Fibroblast of skin of abdomen (primary cell): ENCODE data around the gene POFUT2.
"Not testable (repeated sequence)": the region's sequence is repeated elsewhere in the genome, so short reads cannot be mapped to it uniquely, and the experiment has no call there.

Experiments used
- DNase-seq: peaks from one replicate; pipeline ENCODE4 v3.0.0-alpha.2; 2013

The POFUT2 gene

DNA sequence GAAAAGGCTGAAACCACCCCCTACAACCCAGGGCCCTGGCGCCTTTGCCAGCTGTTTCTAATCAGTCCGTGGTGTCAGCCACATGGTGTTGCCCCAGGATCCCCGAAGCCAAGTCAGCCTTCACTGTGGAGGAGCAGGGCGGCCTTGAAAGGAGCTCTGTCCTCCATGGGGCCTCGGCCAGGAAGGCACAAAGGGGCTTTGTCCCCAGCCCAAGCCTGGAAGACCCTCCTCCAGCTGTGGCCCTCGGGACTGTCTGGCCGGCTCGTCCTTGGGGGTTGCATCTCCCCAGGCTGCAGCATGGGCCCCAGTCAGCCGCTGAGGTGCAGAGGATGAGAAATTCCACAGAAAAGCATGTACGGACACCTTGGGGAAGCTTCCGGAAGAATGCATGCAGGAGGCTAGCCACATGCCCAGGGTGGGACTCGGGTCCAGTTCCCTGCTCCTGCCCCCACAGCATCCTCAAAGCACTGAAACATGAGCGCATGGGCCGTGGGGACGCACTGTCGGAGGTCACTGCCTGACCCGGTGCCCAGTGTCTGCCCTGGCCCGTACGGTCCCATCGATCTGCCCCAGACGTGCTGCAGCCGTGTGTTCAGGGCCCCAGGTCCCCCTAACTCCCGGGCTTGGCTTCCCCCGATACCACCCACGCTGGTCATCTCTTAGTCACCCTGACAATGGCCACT lies 38.6 kb upstream of the POFUT2 start:
- peak; percentile 81 for DNase-seq

DNA sequence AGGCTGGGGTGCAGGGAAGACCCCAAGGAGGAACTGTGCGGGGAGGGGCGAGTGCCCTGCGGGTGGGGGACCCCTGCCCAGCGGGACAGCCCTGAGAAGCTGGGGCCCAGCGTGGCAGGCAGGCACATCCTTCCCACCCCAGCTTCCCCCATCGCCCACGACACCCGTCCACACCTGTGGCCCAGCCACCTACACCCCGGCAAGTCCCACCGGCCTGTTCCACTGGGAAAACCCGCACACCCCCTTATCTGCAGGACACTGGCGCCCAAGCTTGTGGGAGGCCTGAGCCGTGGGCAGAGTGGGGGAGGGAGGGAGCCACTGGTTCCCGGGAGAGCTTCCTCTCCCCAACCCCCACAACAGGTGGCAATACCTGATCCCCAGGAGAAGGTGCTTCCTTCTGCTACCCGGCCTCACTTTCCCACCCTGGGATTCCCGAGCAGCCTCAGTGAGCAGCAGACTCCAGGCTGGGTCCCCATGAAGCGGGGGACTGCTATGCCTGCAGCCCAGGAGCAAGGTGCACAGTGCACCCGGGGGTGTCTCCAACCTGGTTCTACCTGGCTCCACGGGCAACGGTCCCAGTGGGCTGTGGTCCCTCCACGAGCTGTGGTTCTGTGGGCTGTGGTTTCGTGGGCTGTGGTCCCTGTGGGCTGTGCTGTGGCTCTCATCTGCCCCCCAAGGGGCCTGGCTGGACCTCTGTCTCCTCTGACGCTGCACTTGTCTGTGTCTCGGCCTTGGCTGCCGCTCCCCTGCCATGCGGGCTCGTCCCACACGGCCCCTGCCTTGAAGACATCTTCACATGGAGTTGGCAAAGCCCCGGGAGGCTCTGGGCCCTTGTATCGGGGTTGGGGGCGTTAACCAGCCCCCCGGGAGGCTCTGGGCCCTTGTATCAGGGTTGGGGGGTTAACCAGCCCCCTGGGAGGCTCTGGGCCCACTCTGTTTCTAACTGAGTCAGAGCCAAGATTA lies 37.8 kb upstream of the POFUT2 start:
- no peak for DNase-seq

DNA sequence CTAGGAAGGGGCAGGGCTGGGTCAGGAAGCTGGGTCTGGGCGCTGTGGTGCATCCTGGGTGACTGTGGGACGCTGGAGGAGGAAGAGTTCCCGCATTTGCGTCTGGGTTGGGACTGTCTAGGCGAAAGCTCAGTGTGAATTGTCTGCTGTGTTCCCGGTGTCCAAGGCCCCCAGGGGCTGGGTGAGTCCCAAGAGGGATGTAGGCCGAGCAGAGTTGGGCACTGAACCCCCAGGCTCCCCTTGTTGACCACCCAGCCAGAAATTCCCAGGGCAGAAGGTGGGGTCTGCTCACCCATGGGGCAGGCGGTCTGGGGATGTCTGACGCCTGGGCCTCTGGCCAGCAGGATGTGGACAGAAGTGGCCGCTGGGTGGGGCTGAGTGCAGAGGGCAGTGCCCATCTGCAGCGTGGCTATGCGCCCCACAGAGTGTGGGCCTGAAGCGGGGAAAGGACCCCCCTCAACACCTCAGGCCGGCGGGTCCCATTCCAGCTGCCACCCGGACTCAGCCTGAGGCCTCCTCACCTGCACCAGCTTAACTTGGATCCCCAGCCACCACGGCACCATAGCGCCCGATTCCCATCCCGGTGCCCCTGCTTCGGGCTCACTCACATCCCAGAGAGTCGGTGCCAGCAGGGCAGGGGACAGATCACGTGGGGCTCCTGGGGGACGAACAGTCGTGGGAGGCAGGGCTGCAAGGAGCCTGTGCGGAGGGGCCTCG lies 37.0 kb upstream of the POFUT2 start:
- DNase-seq, result no peak

DNA sequence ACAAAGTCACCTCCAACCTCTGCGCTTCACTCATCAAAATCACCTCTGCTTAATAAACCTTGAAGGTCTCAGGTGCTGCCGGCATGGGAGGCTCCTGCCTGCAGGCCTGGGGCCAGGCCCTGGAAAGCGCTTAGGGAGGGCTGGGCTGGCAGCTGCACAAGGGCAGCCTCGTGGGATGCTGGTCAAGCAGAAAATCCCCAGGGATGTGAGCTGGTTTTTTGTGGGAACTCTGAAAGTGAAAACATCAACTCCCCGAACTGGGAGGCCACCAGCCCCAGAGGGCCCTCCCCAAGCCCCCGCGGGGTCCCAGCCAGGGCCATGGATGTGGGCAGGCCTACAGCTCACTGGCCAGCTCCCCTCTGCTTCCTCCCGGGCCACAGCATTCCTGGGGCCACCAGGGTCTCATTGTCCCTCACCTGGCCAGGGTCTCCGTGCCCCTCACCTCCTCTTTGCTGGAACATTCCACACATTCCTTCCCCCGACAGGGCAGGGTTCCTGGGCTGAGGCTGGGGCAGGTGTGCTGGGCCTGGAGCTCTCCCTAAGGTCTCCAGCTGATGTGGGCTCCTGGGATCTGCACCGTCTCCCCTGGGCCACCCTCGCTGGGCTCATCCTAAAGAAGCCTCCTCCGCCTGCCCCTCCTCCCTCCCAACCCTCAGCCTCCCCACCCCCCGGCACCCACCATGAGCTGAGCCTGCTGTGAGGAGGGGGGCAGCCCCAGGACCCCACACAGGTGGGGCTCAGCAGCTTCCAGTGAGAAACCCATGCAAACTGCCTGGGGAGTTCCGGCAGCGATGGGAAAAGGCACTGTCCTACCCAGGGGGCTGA lies 36.0 kb upstream of the POFUT2 start:
- DNase-seq, result no peak

DNA sequence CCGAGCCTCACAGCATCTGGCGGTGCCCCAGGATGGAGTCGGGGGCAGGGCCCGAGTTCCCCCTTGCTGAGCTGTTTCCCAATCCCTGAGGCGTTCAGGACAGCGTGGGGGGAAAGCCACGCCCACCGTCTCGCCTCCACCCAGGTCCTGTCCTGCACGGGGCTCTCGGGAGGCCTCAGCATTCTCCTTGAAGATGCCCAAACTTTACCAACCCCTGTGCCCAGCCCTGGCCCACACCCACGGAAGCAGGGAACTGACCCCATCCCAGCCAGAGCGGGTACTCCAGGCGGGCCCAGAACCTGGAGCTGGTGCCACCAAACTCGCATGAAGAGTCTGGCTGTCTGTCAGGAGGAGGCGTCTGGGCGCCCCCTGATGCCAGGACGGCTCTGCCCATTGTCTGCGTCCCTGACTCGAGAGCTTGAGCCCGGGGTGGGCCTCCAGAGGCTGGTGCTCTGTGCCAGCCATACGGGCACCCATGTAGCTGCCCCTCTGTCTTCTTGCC lies 35.3 kb upstream of the POFUT2 start:
- no peak for DNase-seq

DNA sequence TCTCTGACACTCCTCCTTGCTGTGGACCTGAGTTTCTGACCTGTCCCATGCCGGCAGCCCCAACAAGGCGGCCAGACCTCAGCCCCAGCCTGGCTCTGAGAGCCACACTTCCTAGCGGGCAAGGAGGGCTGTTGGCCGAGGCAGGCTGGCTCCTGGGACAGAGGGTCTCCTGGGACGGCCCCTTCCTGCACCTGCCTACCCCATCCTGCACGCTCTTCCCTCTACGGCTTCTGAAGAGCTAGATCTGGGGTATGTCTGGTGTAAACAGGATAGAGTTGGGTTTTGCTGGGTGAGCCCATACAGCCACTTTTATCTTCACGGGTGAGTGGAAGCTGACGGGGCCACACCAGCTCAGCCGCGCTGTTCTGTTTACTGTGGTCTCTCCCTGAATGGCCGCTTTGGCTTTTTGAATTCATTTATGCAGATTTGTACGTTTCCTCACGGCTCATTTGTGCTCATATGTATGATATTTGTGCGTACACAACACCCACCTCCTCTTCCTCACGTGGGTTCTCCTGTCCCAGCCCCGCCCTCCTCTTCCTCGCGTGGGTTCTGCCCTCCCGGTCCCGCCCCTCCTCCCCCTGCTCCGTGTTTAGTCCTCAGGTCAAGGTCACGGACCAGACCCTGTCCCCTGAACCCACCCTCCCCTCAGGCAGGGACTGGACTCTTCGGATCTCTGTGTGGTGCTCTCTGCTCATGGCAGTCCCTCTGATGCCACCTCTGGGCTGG lies 34.7 kb upstream of the POFUT2 start:
- no peak for DNase-seq

DNA sequence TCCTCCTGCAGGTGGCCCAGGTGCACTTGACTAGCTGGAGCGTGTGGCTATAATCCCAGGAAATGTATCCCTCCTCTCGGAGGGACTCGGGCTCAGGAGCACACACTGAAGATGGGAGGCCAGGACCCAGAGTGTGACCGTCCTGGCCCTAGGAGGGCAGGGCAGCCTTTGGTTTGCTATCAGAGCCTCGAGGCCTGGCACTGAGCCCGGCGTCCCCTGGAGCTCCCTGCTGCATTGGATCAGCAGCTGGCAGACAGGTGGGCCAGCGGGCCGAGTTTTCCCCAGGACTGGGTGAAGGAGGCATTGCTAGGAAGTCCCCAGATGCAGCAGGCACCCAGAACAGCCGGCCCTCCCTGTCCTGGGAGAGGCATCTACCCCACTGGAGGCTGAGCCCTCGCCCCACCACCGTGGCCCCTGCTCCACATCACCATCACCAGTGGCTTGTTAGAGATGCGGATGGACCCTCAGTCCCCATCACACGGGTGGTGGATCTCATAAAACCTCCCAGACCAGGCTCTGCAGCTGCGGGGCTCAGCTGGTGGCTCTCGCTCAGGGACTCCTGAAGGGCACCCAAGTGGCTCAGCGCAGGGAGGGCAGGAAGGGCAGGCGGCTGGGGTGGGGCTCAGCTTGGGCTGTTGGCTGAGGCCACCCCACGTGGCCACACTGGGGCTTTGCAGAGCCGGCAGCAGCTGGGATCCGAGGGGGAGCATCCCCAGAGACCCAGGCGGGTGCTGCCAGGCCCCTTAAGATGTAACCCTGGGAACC lies 32.7 kb upstream of the POFUT2 start:
- no peak for DNase-seq

DNA sequence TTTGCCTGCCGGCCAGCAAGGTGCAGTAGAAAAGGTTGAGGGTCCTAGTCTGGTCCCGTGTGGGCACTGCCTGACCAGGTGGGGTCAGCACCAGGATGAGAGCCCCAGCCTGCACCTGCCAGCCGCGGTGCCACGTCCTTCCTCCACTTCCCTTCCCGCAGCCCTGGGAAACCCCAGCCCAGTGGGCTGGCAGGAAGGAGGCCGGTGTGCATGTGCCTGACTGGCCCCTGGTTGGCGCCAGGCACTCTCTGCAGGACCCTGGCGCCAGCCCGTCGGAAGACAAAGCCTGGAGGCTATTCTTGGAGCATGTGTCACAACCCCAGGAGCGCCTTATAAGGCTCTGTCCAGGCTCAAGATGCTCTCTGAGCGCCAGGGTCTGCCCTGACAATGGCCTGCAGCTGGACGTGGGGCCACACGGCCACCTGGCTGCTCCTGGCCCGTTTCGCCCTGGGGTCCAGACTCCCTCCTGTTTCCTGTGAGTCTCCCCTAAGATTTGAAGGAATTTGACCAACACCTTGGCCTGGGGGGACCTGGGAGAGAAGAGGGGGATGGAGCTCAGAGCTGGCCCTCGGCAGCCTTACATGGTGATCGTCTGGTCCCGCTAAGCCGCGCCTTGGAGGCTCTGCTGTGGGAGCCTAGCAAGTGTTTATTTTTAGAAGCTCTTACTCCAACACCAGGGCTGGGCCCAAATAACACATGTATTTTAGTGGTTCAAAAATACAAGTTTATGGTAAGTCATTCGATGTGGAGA lies 31.9 kb upstream of the POFUT2 start:
- DNase-seq, result no peak

DNA sequence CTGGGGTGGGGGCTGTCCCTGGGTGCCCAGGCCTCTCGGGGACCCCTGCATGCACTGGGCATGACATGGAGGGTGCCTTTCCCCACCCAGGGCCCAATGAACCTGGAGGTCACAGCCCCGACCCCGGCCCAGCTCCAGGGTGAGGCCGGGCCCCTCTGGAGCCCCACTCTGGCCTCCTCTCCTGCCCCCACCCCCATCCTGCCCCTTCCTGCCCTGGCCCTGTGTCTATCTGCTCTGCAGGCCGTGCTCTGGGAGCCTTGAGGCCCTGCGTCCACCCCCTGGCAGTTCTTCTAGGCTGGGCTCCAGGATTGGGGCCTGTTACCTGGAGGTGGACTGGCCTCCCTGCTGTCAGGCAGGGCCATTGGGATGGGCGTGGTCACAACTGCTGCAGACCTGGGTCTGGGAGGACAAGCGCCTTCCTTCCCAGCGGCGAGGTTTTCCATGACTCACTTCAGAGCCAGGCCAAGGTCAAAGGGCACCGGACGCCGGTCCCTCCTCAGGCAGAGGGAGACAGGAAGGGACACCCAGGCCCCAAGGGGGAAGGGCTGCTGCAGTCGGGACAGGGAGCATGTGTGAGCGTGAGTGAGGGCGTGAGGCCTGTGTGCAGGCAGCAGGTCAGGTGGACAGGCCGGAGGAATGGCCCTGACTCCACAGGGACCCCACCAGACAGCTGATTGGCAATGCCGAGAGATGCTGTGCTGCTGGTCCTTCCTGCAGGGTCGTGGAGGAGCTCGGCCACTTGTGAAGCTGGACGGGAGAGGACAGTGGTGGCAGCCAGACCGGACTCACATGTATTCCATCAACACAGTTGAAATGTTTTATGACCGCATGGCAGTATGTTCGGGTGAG lies 31.1 kb upstream of the POFUT2 start:
- DNase-seq, result no peak

DNA sequence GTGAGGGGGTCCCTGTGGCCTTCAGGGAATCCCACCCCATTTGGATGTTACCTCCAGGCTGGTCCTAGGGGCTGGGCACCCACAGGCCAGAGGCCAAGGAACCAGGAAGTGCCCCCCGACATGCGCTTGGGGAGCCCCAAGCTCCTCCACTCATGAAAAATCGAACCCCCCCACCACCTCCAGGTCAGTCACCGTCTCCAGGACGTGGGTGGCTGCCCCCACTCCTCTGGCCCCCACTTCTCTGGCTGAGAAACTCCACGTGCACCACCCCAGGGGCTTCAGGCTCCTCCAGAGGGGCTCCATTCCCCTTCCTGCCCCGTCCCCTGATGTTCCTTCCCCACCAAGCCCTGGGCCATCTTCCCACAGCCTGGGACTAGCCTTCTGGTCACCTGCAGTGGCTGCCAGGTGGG lies 30.5 kb upstream of the POFUT2 start:
- DNase-seq, result no peak

DNA sequence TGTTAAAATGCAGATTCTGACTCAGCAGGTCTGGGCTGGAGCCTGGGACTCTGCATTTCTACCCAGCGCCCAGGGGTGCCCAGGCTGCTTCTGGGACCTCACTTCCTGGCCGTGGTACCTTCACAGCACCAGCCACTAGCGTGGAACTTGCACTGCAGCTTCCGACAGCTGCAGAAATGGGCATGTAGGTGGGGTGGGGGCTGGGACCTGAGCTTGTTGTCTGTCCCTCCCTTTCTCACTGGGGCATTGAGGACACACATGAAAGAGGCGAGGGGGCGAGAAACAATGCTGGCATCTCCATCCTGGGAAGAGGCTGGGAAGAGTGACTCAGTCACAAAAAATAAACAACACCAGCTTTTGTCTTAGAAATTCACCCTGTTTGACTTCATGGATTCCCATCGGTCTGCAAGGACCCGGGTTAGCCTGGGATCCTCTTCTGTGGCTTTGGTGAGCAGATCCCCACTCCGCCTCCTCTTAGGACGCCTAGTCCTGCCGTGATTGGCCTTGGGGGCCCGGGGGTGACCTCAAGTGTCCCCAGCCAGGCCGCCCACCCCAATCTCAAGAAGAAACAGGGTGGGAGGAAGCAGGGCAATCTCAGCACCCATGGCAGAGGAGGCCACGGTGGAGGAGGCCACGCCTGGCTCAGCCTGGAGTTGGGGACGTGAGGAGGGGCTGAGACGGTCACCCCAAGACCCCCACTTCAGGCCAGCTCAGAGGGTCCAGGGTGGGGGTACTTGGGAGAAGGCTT lies 29.9 kb upstream of the POFUT2 start:
- peak; percentile 41 for DNase-seq

DNA sequence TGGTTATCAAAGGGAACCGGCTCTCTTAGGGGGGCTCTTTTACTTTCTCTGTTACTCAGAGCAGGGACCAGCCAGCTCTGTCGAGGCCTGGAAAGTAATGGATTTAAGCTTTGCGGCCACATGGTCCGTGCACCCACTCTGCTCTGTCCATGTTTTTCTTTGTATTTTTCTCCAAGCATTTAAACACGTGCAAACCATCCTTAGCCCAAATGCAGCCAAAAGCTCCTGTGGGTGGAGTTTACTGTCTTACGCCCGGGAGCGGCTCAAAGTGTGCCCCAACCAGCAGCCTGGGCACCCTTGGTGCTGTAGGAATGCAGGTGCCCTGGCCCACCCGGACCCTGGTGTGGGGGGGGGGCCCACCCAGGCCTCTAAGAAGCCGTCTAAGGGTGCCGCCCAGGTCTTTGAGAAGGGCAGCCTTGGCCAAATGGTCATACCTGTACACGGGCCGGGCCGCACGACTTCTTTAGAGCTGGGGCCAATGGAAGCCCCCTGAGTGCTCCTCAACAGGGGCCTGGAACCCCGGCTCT lies 29.2 kb upstream of the POFUT2 start:
- DNase-seq, result no peak

DNA sequence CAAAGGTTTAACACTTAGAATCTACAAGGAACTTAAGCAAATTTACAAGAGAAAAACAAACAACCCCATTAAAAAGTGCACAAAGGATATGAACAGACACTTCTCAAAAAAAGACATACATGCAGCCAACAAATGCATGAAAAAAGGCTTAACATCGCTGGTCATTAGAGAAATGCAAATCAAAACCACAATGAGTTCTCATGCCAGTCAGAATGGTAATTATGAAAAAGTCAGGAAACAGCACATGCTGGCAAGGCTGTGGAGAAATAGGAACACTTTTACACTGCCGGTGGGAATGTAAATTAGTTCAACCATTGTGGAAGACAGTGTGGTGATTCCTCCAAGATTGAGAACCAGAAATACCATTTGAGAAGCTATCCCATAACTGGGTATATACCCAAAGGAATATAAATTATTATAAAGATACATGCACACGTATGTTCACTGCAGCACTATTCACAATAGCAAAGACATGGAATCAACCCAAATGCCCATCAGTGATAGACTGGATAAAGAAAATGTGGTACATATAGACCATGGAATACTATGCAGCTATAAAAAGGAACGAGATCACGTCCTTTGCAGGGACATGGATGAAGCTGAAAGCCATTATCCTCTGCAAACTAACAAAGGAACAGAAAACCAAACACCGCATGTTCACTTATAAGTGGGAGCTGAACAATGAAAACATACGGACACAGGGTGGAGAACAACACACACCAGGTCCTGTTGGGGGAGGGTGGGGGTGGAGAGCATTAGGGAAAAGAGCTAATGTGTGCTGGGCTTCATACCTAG lies 28.2 kb upstream of the POFUT2 start:
- not testable (repeated sequence) for DNase-seq

DNA sequence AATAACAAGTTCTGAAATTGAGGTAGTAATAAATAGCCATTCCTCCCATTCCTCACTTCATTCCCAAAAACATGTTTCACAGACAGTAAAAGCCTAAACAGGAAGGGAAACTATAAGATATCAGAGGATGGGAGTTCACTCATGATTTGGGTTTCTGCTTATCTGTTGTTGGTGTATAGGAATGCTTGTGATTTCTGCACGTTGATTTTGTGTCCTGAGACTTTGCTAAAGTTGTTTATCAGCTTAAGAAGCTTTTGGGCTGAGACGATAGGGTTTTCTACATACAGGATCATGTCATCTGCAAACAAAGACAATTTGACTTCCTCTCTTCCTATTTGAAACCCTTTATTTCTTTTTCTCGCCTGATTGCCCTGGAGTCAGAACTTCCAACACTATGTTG lies 26.0 kb upstream of the POFUT2 start:
- DNase-seq, result no peak

DNA sequence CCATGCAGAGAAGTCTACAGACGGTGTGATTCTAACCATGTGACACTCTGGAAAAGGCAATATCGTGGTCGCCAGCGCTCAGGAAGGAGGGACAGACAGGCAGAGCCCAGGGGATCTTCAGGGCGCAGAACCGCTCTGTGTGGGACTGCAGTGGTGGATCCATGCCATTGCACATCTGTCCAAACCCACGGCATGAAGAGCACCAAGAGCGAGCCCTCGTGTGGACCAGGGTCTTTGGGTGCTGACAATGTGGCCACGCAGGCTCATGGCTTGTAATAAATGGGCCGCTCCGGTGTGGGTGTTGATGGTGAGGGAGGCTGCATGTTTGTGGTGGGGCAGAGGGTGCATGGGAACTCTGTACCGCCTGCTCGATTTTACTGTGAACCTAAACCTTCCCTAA lies 25.3 kb upstream of the POFUT2 start:
- no peak for DNase-seq

DNA sequence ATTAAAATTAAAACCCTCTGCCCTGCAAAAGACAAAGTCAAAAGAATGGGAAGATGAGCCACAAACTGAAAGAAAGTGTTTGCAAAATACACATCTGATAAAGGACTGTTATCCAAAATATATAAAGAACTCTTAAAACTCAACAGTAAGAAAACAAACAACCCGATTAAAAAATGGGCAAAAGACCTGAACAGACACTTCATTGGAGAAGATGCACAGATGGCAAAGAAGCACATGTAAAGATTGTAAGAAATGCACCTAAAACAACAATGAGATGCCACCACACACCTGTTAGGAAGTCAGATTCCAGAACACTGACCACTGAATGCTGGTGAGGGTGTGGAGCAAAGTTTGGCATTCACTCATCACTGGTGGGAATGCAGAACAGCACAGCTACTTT lies 24.6 kb upstream of the POFUT2 start:
- DNase-seq, result no peak

DNA sequence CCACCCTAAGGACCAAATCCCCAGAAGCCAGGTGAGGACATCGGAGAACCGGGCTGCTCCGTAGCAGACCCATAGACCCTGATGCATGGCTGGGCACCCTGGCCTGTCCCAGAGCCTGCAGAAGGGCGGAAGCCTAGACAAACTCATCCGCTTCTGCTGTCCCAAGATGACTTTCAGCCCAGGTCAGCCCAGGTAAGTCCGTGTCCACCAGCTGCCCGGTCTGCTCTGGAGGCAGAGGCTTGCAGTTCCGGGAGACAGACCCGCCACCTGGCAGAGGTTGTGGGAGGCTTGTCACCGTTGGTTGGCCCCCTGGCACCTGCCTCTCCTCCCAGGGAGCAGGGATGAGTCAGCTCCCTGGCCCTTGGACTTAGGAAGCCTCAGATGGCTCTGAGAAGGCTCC lies 22.8 kb upstream of the POFUT2 start:
- DNase-seq, result no peak
